ENCODE results near the gene TTBK2.
"Not testable (repeated sequence)": the region's sequence is repeated elsewhere in the genome, so short reads cannot be mapped to it uniquely, and the experiment has no call there.

TTBK2 gene

GRCh38 chr15:42908538-42908937 lies 12.0 kb downstream of the TTBK2 start:
- DNase-seq (ENCODE audit: low read depth in 2 of 2): no peak

GRCh38 chr15:42903388-42904324 lies 16.9 kb downstream of the TTBK2 start:
- DNase-seq (ENCODE audit: low read depth in 2 of 2): no peak

GRCh38 chr15:42893911-42894310 lies 26.7 kb downstream of the TTBK2 start:
- DNase-seq (ENCODE audit: low read depth in 2 of 2): not testable (repeated sequence)

- DNase-seq (ENCODE audit: low read depth in 2 of 2): no peak
Observed at GRCh38 chr15:42891569-42891968, 29.0 kb downstream of the TTBK2 start.

- no peak for DNase-seq (ENCODE audit: low read depth in 2 of 2)
Observed at GRCh38 chr15:42890161-42890913, 30.2 kb downstream of the TTBK2 start.

GRCh38 chr15:42887384-42887783 lies 33.2 kb downstream of the TTBK2 start:
- not testable (repeated sequence) for DNase-seq (ENCODE audit: low read depth in 2 of 2)

- no peak for DNase-seq (ENCODE audit: low read depth in 2 of 2)
Observed at GRCh38 chr15:42880121-42880520, 40.5 kb downstream of the TTBK2 start.

GRCh38 chr15:42879443-42879842 lies 41.1 kb downstream of the TTBK2 start:
- DNase-seq (ENCODE audit: low read depth in 2 of 2): no peak

- DNase-seq (ENCODE audit: low read depth in 2 of 2): no peak
Observed at GRCh38 chr15:42876224-42876623, 44.4 kb downstream of the TTBK2 start.

GRCh38 chr15:42868683-42869082 lies 51.9 kb downstream of the TTBK2 start:
- DNase-seq (ENCODE audit: low read depth in 2 of 2): no peak

- no peak for DNase-seq (ENCODE audit: low read depth in 2 of 2)
Observed at GRCh38 chr15:42863572-42864239, 56.9 kb downstream of the TTBK2 start.

GRCh38 chr15:42858999-42859789 lies 61.4 kb downstream of the TTBK2 start:
- DNase-seq (ENCODE audit: low read depth in 2 of 2): no peak

GRCh38 chr15:42858540-42858939 lies 62.0 kb downstream of the TTBK2 start:
- no peak for DNase-seq (ENCODE audit: low read depth in 2 of 2)

- no peak for DNase-seq (ENCODE audit: low read depth in 2 of 2)
Observed at GRCh38 chr15:42854576-42854975, 66.0 kb downstream of the TTBK2 start.

GRCh38 chr15:42849836-42850235 lies 70.7 kb downstream of the TTBK2 start:
- no peak for DNase-seq (ENCODE audit: low read depth in 2 of 2)

- no peak for DNase-seq (ENCODE audit: low read depth in 2 of 2)
Observed at GRCh38 chr15:42848846-42849245, 71.7 kb downstream of the TTBK2 start.

GRCh38 chr15:42846647-42847046 lies 73.9 kb downstream of the TTBK2 start:
- DNase-seq (ENCODE audit: low read depth in 2 of 2): no peak

- DNase-seq (ENCODE audit: low read depth in 2 of 2): no peak
Observed at GRCh38 chr15:42845581-42845980, 75.0 kb downstream of the TTBK2 start.

- DNase-seq (ENCODE audit: low read depth in 2 of 2): no peak
Observed at GRCh38 chr15:42843699-42844098, 76.9 kb downstream of the TTBK2 start.

- DNase-seq (ENCODE audit: low read depth in 2 of 2): no peak
Observed at GRCh38 chr15:42836251-42836650, 84.3 kb downstream of the TTBK2 start.

GRCh38 chr15:42832576-42832975 lies 88.0 kb downstream of the TTBK2 start:
- no peak for DNase-seq (ENCODE audit: low read depth in 2 of 2)
